DND-41 (cell line): Measurements from ENCODE around the gene OSBPL1A.

Experiments
- ATAC-seq: fragments of 200-7000 bp; cut with Tn5 transposase; 3 replicates; pipeline ENCODE4 v1.9.1; 2021; ENCODE audit warnings: low read depth; ENCODE audit not compliant: insufficient read depth
- DNase-seq: peaks from one replicate; pipeline ENCODE4 v3.0.0-alpha.2; 2020
- H2AFZ ChIP-seq: 2 replicates; pipeline ENCODE4 v1.6.0; 2012; ENCODE audit warnings: low read depth, low read length
- H3K27ac ChIP-seq: 2 replicates; pipeline ENCODE4 v1.5.1; 2012; ENCODE audit warnings: low read length, inconsistent platforms
- H3K27me3 ChIP-seq: fragments of 200-600 bp; sonication (generic); 2 replicates; pipeline ENCODE4 v1.6.0; 2012; ENCODE audit warnings: low read length, mild to moderate bottlenecking, inconsistent platforms; ENCODE audit not compliant: insufficient read depth, poor library complexity
- H3K36me3 ChIP-seq: 2 replicates; pipeline ENCODE4 v1.5.1; 2012; ENCODE audit warnings: low read length, inconsistent platforms; ENCODE audit not compliant: insufficient read depth
- H3K4me1 ChIP-seq: 2 replicates; pipeline ENCODE4 v1.5.1; 2012; ENCODE audit warnings: mild to moderate bottlenecking, low read length; ENCODE audit not compliant: insufficient read depth
- H3K4me2 ChIP-seq: 2 replicates; pipeline ENCODE4 v1.6.0; 2012; ENCODE audit warnings: mild to moderate bottlenecking, moderate library complexity, low read length, inconsistent platforms; ENCODE audit not compliant: insufficient read depth
- H3K4me3 ChIP-seq, 2 experiments: fragments of 200-600 bp in 1 of 2; shearing (Covaris generic) in 1 of 2; 2 replicates each; pipeline ENCODE4 v1.5.1; 2012 to 2016; ENCODE audit warnings: inconsistent platforms in 2 of 2, low read length in 2 of 2, mild to moderate bottlenecking in 2 of 2, low read depth in 1 of 2, moderate library complexity in 1 of 2
- H3K79me2 ChIP-seq: 2 replicates; pipeline ENCODE4 v1.6.0; 2012; ENCODE audit warnings: low read length, inconsistent platforms; ENCODE audit not compliant: insufficient read depth
- H3K9ac ChIP-seq: 2 replicates; pipeline ENCODE4 v1.6.0; 2012; ENCODE audit warnings: low read depth, mild to moderate bottlenecking, inconsistent platforms, low read length, moderate library complexity
- H3K9me3 ChIP-seq: 2 replicates; pipeline ENCODE4 v1.5.1; 2012; ENCODE audit warnings: low read length, moderate library complexity, mild to moderate bottlenecking, inconsistent platforms; ENCODE audit not compliant: insufficient read depth, severe bottlenecking
- H4K20me1 ChIP-seq: 2 replicates; pipeline ENCODE4 v1.6.0; 2012; ENCODE audit warnings: low read length; ENCODE audit not compliant: insufficient read depth
- CTCF ChIP-seq: IDR thresholded peaks from 2 replicates; pipeline ENCODE4 v1.5.1; 2012; ENCODE audit warnings: borderline replicate concordance, low read length, moderate library complexity, mild to moderate bottlenecking; ENCODE audit not compliant: poor library complexity, severe bottlenecking; ENCODE audit errors: extremely low read depth
- EZH2 ChIP-seq: IDR thresholded peaks from 3 replicates; pipeline ENCODE4 v1.6.1; 2012; ENCODE audit warnings: borderline replicate concordance, low read depth, mild to moderate bottlenecking, moderate library complexity, low read length, inconsistent platforms; ENCODE audit not compliant: severe bottlenecking

OSBPL1A gene

GRCh38 chr18:24228667-24229041 is 169.0 kb downstream of the OSBPL1A start:
- H3K9ac ChIP-seq = no peak overlapping the region
- H4K20me1 ChIP-seq = no peaks in the 10 kb centered on the region
- DNase-seq (no peak), ATAC-seq (no peak)
- H3K27me3 ChIP-seq = peaks cover 36% of the 10 kb centered on the region
- no peak overlapping the region for H3K27ac ChIP-seq
- no peaks in the 10 kb centered on the region for H3K4me1 ChIP-seq
- TF ChIP-seq CTCF = no peak
- TF ChIP-seq EZH2 = no peak
- H2AFZ ChIP-seq = no peak overlapping the region
- no peaks in the 10 kb centered on the region for H3K79me2 ChIP-seq
- H3K9me3 ChIP-seq = no peaks in the 10 kb centered on the region
- H3K4me3 ChIP-seq = no peak overlapping the region
- no peak overlapping the region for H3K4me2 ChIP-seq
- no peaks in the 10 kb centered on the region for H3K36me3 ChIP-seq

- H3K9me3 ChIP-seq = no peaks in the 10 kb centered on the region
Observed at GRCh38 chr18:24227977-24228666, 169.5 kb downstream of the OSBPL1A start.

GRCh38 chr18:24220318-24220688 is 177.3 kb downstream of the OSBPL1A start:
- no peak for DNase-seq
- no peak for TF ChIP-seq CTCF
- no peak for TF ChIP-seq EZH2
- no peak overlapping the region for H3K4me2 ChIP-seq

More at GRCh38 chr18:24227977-24228666, 169.5 kb downstream of the OSBPL1A start:
- no peak overlapping the region for H3K4me2 ChIP-seq
- TF ChIP-seq EZH2 (no peak), CTCF (no peak)
- H3K4me3 ChIP-seq = no peak overlapping the region
- no peak overlapping the region for H2AFZ ChIP-seq
- no peaks in the 10 kb centered on the region for H3K79me2 ChIP-seq
- H3K4me1 ChIP-seq = no peaks in the 10 kb centered on the region
- DNase-seq (no peak), ATAC-seq (no peak)
- H3K27me3 ChIP-seq = peaks cover 38% of the 10 kb centered on the region
- no peak overlapping the region for H3K9ac ChIP-seq
- H4K20me1 ChIP-seq = no peaks in the 10 kb centered on the region
- H3K36me3 ChIP-seq = no peaks in the 10 kb centered on the region
- no peak overlapping the region for H3K27ac ChIP-seq

More at GRCh38 chr18:24220318-24220688, 177.3 kb downstream of the OSBPL1A start:
- Histone ChIP-seq H2AFZ (no peak overlapping the region), H3K4me1 (no peaks in the 10 kb centered on the region), H3K4me3 (no peak overlapping the region), H3K9ac (no peak overlapping the region), H3K9me3 (no peaks in the 10 kb centered on the region), H3K27me3 (peaks cover 26% of the 10 kb centered on the region), H4K20me1 (no peaks in the 10 kb centered on the region), H3K36me3 (no peaks in the 10 kb centered on the region), H3K27ac (no peak overlapping the region), H3K79me2 (no peaks in the 10 kb centered on the region)
- ATAC-seq = no peak
